MM.1S (cell line): ENCODE measurements around the gene CLEC2D.
A peak's percentile ranks its signal among the peaks of the same experiment; 100 is the strongest.

ENCODE experiments used
- DNase-seq: peaks from one replicate; pipeline ENCODE4 v3.0.0-alpha.2; 2015
- H2AFZ ChIP-seq: fragments of 300-600 bp; sonication (generic); 2 replicates; pipeline ENCODE4 v1.6.0; 2016; ENCODE audit warnings: antibody characterized with exemption, low read length
- H3F3A ChIP-seq: fragments of 300-600 bp; sonication (generic); 2 replicates; pipeline ENCODE4 v1.6.1; 2016; ENCODE audit warnings: mild to moderate bottlenecking, antibody characterized with exemption, low read length, moderate library complexity, mixed read lengths; ENCODE audit not compliant: insufficient read depth
- H3K27ac ChIP-seq: fragments of 300-600 bp; sonication (generic); 2 replicates; pipeline ENCODE4 v1.5.1; 2016; ENCODE audit warnings: mild to moderate bottlenecking, low read length
- H3K27me3 ChIP-seq: fragments of 300-600 bp; sonication (generic); replicated peaks from 2 replicates; pipeline ENCODE4 v1.6.0; 2016; ENCODE audit warnings: low read length; ENCODE audit not compliant: insufficient read depth
- H3K36me3 ChIP-seq: fragments of 300-600 bp; sonication (generic); replicated peaks from 2 replicates; pipeline ENCODE4 v1.6.1; 2016; ENCODE audit warnings: mild to moderate bottlenecking, low read length, mixed read lengths; ENCODE audit not compliant: insufficient read depth
- H3K4me1 ChIP-seq: fragments of 300-600 bp; sonication (generic); 2 replicates; pipeline ENCODE4 v1.6.1; 2016; ENCODE audit warnings: low read length, mixed read lengths
- H3K4me2 ChIP-seq: fragments of 300-600 bp; sonication (generic); 2 replicates; pipeline ENCODE4 v1.6.0; 2016; ENCODE audit warnings: low read depth, low read length
- H3K4me3 ChIP-seq: fragments of 300-600 bp; sonication (generic); 2 replicates; pipeline ENCODE4 v1.5.1; 2016; ENCODE audit warnings: low read length, mixed read lengths
- H3K79me2 ChIP-seq: fragments of 300-600 bp; sonication (generic); 2 replicates; pipeline ENCODE4 v1.6.1; 2016; ENCODE audit warnings: mixed run types, low read length, mixed read lengths
- H3K9ac ChIP-seq: fragments of 300-600 bp; sonication (generic); 2 replicates; pipeline ENCODE4 v1.6.1; 2016; ENCODE audit warnings: low read length, mixed read lengths
- H3K9me2 ChIP-seq: fragments of 300-600 bp; sonication (generic); replicated peaks from 2 replicates; pipeline ENCODE4 v1.6.1; 2016; ENCODE audit warnings: mild to moderate bottlenecking, low read length, mixed read lengths; ENCODE audit not compliant: insufficient read depth
- H3K9me3 ChIP-seq: fragments of 300-600 bp; sonication (generic); replicated peaks from 2 replicates; pipeline ENCODE4 v1.6.1; 2016; ENCODE audit warnings: mild to moderate bottlenecking, low read length, mixed read lengths; ENCODE audit not compliant: insufficient read depth
- H4K20me1 ChIP-seq: fragments of 300-600 bp; sonication (generic); 2 replicates; pipeline ENCODE4 v1.6.1; 2016; ENCODE audit warnings: mild to moderate bottlenecking, low read length, moderate library complexity, mixed read lengths; ENCODE audit not compliant: insufficient read depth
- EZH2 ChIP-seq: fragments of 300-600 bp; sonication (generic); optimal IDR thresholded peaks from 2 replicates; pipeline ENCODE3; 2017; ENCODE audit warnings: low read depth, mild to moderate bottlenecking, antibody characterized with exemption, low read length, mixed read lengths
- EZH2phosphoT487 ChIP-seq: fragments of 300-600 bp; sonication (generic); IDR thresholded peaks from 2 replicates; pipeline ENCODE4 v1.6.1; 2018; ENCODE audit warnings: antibody characterized with exemption, low read length
- TF ChIP-seq, protein P1 (sequence below): fragments of 300-600 bp; sonication (generic); IDR thresholded peaks from 2 replicates; pipeline ENCODE4 v1.5.1; 2016; ENCODE audit warnings: antibody characterized with exemption, low read length, mixed read lengths

The CLEC2D gene

DNA sequence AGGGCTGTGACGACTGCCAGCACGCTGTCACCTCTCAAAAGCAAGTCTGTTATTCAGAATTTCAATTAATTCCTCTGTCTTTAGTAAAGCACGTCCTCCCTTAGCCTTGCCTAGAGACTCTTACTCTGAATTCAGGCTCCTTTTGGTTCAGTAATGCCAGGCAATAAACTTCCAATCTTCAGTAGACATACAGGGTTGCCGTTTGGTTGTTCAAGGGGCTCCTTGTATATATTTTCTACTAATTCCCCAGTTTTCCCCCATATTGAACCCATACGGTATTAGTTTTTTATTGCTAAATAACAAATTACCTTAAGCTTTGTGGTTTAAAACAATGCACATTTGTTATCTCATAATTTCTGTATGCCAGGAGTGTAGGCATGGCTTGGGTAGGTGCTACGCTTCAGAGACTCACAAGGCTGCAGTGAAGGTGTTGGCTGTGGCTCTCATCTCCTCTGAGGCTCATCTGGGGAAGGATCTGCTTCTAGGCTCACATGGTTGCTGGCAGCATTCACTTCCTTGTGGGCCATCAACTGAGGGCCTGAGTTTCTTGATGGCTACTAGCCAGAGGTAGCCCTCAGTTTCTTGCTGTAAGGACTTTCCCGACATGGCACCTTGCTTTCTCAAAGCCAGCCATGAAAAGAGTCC lies 70.7 kb downstream of the CLEC2D start:
- Histone ChIP-seq H3K9me3 (no peaks in the 10 kb centered on the region), H3F3A (peaks cover 26% of the 10 kb centered on the region), H4K20me1 (no peaks in the 10 kb centered on the region), H3K79me2 (no peaks in the 10 kb centered on the region), H3K4me1 (peaks cover 32% of the 10 kb centered on the region), H3K9ac (peak overlapping the region; percentile 47; the same call in 1 of the 2 replicates), H3K9me2 (no peaks in the 10 kb centered on the region), H3K4me3 (peak overlapping the region; percentile 38), H2AFZ (no peak overlapping the region), H3K27ac (peak overlapping the region; percentile 44; the same call in 1 of the 2 replicates), H3K36me3 (no peaks in the 10 kb centered on the region), H3K27me3 (no peaks in the 10 kb centered on the region), H3K4me2 (peak overlapping the region; percentile 51; the same call in 1 of the 2 replicates)
- DNase-seq, result no peak
- TF ChIP-seq, protein P1, sequence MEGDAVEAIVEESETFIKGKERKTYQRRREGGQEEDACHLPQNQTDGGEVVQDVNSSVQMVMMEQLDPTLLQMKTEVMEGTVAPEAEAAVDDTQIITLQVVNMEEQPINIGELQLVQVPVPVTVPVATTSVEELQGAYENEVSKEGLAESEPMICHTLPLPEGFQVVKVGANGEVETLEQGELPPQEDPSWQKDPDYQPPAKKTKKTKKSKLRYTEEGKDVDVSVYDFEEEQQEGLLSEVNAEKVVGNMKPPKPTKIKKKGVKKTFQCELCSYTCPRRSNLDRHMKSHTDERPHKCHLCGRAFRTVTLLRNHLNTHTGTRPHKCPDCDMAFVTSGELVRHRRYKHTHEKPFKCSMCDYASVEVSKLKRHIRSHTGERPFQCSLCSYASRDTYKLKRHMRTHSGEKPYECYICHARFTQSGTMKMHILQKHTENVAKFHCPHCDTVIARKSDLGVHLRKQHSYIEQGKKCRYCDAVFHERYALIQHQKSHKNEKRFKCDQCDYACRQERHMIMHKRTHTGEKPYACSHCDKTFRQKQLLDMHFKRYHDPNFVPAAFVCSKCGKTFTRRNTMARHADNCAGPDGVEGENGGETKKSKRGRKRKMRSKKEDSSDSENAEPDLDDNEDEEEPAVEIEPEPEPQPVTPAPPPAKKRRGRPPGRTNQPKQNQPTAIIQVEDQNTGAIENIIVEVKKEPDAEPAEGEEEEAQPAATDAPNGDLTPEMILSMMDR, result no peak
- no peak for TF ChIP-seq EZH2phosphoT487
- TF ChIP-seq EZH2, result no peak

DNA sequence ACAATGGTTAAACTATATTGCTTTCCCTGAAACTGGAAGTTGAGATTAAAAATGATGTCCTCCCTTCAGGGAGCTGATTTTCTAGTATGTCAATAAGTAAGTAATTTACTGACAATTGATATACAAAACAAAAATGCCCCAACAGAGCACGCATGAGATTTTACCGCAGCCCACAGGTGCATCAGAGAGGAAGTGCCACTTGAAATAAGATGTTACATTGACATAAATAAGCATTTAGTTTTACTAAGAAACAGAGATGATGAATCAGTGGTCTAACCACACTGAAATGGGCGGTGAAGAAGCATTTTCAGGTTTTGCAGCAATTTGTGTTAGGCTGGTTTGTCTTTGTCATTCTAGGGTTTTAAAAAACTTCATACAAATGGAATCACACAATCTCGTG lies 72.2 kb downstream of the CLEC2D start:
- no peaks in the 10 kb centered on the region for H3K79me2 ChIP-seq
- H2AFZ ChIP-seq, result no peak overlapping the region
- no peak for TF ChIP-seq EZH2
- H3F3A ChIP-seq, result peaks cover 26% of the 10 kb centered on the region
- H3K27ac ChIP-seq, result peak overlapping the region; percentile 85
- DNase-seq, result peak; percentile 90
- no peaks in the 10 kb centered on the region for H3K27me3 ChIP-seq
- no peaks in the 10 kb centered on the region for H3K9me2 ChIP-seq
- peaks cover 32% of the 10 kb centered on the region for H3K4me1 ChIP-seq
- H3K9me3 ChIP-seq, result no peaks in the 10 kb centered on the region
- H3K4me3 ChIP-seq, result peak overlapping the region; percentile 39
- H3K4me2 ChIP-seq, result peak overlapping the region; percentile 71
- H3K36me3 ChIP-seq, result no peaks in the 10 kb centered on the region
- no peaks in the 10 kb centered on the region for H4K20me1 ChIP-seq
- peak overlapping the region; percentile 49 for H3K9ac ChIP-seq

DNA sequence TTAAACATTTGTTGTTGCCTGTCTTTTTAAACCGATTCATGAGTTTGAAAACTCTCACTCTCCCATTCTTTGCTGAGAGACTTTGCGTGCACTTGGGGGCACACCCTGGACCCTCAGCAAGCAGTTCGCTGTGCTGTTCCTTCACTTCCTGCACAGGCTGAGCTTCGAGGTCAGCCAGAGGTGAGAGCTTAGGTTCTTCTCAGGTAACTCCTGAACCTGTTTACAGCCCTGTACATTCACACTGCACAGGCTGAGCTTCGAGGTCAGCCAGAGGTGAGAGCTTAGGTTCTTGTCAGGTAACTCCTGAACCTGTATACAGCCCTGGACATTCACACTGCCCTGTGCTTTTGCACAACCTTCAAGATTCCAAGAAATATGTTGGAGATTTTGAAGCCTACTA lies 73.1 kb downstream of the CLEC2D start:
- TF ChIP-seq, protein P1, result no peak
- TF ChIP-seq EZH2phosphoT487 (no peak), EZH2 (no peak)
- Histone ChIP-seq H3K36me3 (no peaks in the 10 kb centered on the region), H3K4me1 (peaks cover 29% of the 10 kb centered on the region), H2AFZ (no peak overlapping the region), H3F3A (peaks cover 26% of the 10 kb centered on the region), H3K27ac (peak overlapping the region; percentile 85), H3K4me2 (peak overlapping the region; percentile 71), H3K4me3 (peak overlapping the region; percentile 39), H4K20me1 (no peaks in the 10 kb centered on the region), H3K9me2 (no peaks in the 10 kb centered on the region), H3K27me3 (no peaks in the 10 kb centered on the region), H3K9me3 (no peaks in the 10 kb centered on the region), H3K9ac (peak overlapping the region; percentile 49), H3K79me2 (no peaks in the 10 kb centered on the region)
- peak; percentile 89 for DNase-seq

DNA sequence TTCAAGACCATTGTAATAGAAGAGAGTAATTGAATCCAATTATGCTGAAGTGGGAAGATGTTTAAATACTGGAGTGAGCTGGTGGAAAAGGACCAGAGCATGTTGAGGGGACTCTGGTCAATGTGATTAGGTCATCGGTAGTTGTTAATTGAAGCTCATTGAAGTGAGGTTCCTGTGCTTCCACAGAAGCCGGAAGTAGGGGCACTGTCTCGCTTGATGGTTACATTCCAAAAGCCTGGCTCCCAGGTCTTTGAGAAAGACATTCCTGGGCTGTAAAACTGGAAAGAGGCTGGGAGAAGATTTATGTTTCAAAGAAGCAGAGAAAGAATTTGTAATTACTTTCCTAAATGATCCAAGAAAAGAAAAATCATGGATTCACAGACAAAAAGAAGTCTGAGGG lies 75.7 kb downstream of the CLEC2D start:
- Histone ChIP-seq H3F3A (peaks cover 26% of the 10 kb centered on the region), H2AFZ (no peak overlapping the region), H3K4me1 (peaks cover 27% of the 10 kb centered on the region), H3K9ac (no peak overlapping the region), H4K20me1 (no peaks in the 10 kb centered on the region), H3K9me3 (no peaks in the 10 kb centered on the region), H3K36me3 (no peaks in the 10 kb centered on the region), H3K27me3 (no peaks in the 10 kb centered on the region), H3K4me3 (no peak overlapping the region), H3K79me2 (no peaks in the 10 kb centered on the region), H3K27ac (no peak overlapping the region), H3K9me2 (no peaks in the 10 kb centered on the region), H3K4me2 (no peak overlapping the region)
- TF ChIP-seq EZH2phosphoT487 (no peak), EZH2 (no peak)
- DNase-seq, result no peak
